ENCODE measurements around the gene ARHGAP15. TPM values are rescaled to one million over a fixed set of nuclear protein-coding genes. Genes with fewer than 3 reads are reported as not detected.

Gene ARHGAP15
- total and polyA plus RNA-seq, 4 donors: 3.8 to 17.9 (median 13.2) TPM

- WGBS: 90% methylated on average over 5 of the region's 5 CpGs
- TF ChIP-seq HNF4G (IDR thresholded peaks at IDR 0.05) (no peak), FOXA1 (IDR thresholded peaks at IDR 0.05) (no peak), JUND (IDR thresholded peaks at IDR 0.05) (no peak), RXRA (IDR thresholded peaks at IDR 0.05) (no peak), FOXA2 (IDR thresholded peaks at IDR 0.05) (no peak), NR2F2 (IDR thresholded peaks at IDR 0.05) (no peak)
Measured at GRCh38 chr2:143226714-143227541, 97.7 kb downstream of the ARHGAP15 start.

GRCh38 chr2:143229411-143229810 is 100.2 kb downstream of the ARHGAP15 start:
- H3K9me3 ChIP-seq (ENCODE audit: control insufficient read depth in 4 of 4, low read length in 3 of 4): no peaks in the 10 kb centered on the region
- no peak overlapping the region for H3K27ac ChIP-seq (ENCODE audit: low read depth in 1 of 2, low read length in 2 of 2)
- no peak overlapping the region for H3K4me3 ChIP-seq (ENCODE audit: low read depth in 1 of 3, low read length in 3 of 3)
- H3K9ac ChIP-seq (ENCODE audit: low read depth in 1 of 2, low read length in 2 of 2): no peak overlapping the region
- no peaks in the 10 kb centered on the region for H3K36me3 ChIP-seq (ENCODE audit: control insufficient read depth in 4 of 4, insufficient read depth in 3 of 4, low read depth in 1 of 4, low read length in 3 of 4)
- DNase-seq (ENCODE audit: low spot score): no peak
- TF ChIP-seq RAD21 (IDR thresholded peaks at IDR 0.05): no peak
- no peak for TF ChIP-seq JUND (IDR thresholded peaks at IDR 0.05)
- no peak for TF ChIP-seq YY1 (IDR thresholded peaks at IDR 0.05)
- no peak for TF ChIP-seq ATF3 (IDR thresholded peaks at IDR 0.05)
- no peak for TF ChIP-seq REST (IDR thresholded peaks at IDR 0.05)
- TF ChIP-seq GABPA (IDR thresholded peaks at IDR 0.05 in 1 of 2, conservative IDR thresholded peaks at IDR 0.05 in 1 of 2): no peak
- TF ChIP-seq FOXA1 (IDR thresholded peaks at IDR 0.05): no peak
- no peak for TF ChIP-seq TAF1 (conservative IDR thresholded peaks at IDR 0.05)
- TF ChIP-seq ZBTB33 (IDR thresholded peaks at IDR 0.05): no peak
- TF ChIP-seq HNF4G (IDR thresholded peaks at IDR 0.05): no peak
- no peak for TF ChIP-seq SP1 (IDR thresholded peaks at IDR 0.05)
- no peak for TF ChIP-seq MAX (IDR thresholded peaks at IDR 0.05)
- no peak for TF ChIP-seq EGR1 (IDR thresholded peaks at IDR 0.05; ENCODE audit: low read depth in 2 of 2)
- TF ChIP-seq FOXA2 (IDR thresholded peaks at IDR 0.05): no peak
- no peak for TF ChIP-seq NR2F2 (IDR thresholded peaks at IDR 0.05)
- no peak for TF ChIP-seq RXRA (IDR thresholded peaks at IDR 0.05)
- no peak for TF ChIP-seq CTCF (IDR thresholded peaks at IDR 0.05; ENCODE audit: low read depth, low read length, missing input control)
- TF ChIP-seq HNF4A (conservative IDR thresholded peaks at IDR 0.05): no peak
- WGBS: 54% methylated on average over 5 of the region's 5 CpGs
- no peaks in the 10 kb centered on the region for H3K27me3 ChIP-seq (ENCODE audit: control insufficient read depth in 4 of 4, insufficient read depth in 4 of 4, low read length in 3 of 4)
- H3K4me1 ChIP-seq (ENCODE audit: control insufficient read depth in 4 of 4, insufficient read depth in 4 of 4, low read length in 3 of 4): no peaks in the 10 kb centered on the region

More at GRCh38 chr2:143226714-143227541, 97.7 kb downstream of the ARHGAP15 start:
- DNase-seq (ENCODE audit: low spot score): no peak
- no peaks in the 10 kb centered on the region for H3K27me3 ChIP-seq (ENCODE audit: control insufficient read depth in 4 of 4, insufficient read depth in 4 of 4, low read length in 3 of 4)
- no peaks in the 10 kb centered on the region for H3K36me3 ChIP-seq (ENCODE audit: control insufficient read depth in 4 of 4, insufficient read depth in 3 of 4, low read depth in 1 of 4, low read length in 3 of 4)
- H3K9ac ChIP-seq (ENCODE audit: low read depth in 1 of 2, low read length in 2 of 2): no peak overlapping the region
- no peaks in the 10 kb centered on the region for H3K9me3 ChIP-seq (ENCODE audit: control insufficient read depth in 4 of 4, low read length in 3 of 4)
- H3K4me1 ChIP-seq (ENCODE audit: control insufficient read depth in 4 of 4, insufficient read depth in 4 of 4, low read length in 3 of 4): no peaks in the 10 kb centered on the region
- no peak overlapping the region for H3K27ac ChIP-seq (ENCODE audit: low read depth in 1 of 2, low read length in 2 of 2)
- H3K4me3 ChIP-seq (ENCODE audit: low read depth in 1 of 3, low read length in 3 of 3): no peak overlapping the region

Measured in liver (tissue), 9 donors.